Suppressor macrophage (primary cell): ENCODE measurements around the gene STX4.
"Not testable (repeated sequence)": the region's sequence is repeated elsewhere in the genome, so short reads cannot be mapped to it uniquely, and the experiment has no call there.

Experiments used
- DNase-seq, 4 experiments: peaks; one replicate each; pipeline ENCODE4 v3.0.0-alpha.2; 2020 to 2022

Gene STX4

GRCh38 chr16:30998852-30999761 lies 34.3 kb upstream of the STX4 start:
- no peak for DNase-seq

GRCh38 chr16:31000671-31001382 lies 32.5 kb upstream of the STX4 start:
- peak in 2 of 4 experiments; percentile 43 to 49 for DNase-seq

- DNase-seq: no peak
Observed at GRCh38 chr16:31001507-31002249, 31.7 kb upstream of the STX4 start.

GRCh38 chr16:31002250-31002700 lies 31.1 kb upstream of the STX4 start:
- DNase-seq: no peak

GRCh38 chr16:31002862-31003341 lies 30.5 kb upstream of the STX4 start:
- DNase-seq: no peak

GRCh38 chr16:31003744-31004143 lies 29.6 kb upstream of the STX4 start:
- DNase-seq: no peak

- no peak for DNase-seq
Observed at GRCh38 chr16:31004658-31005057, 28.7 kb upstream of the STX4 start.

- DNase-seq: peak; percentile 54 to 79 (median 76)
Observed at GRCh38 chr16:31005350-31006085, 27.8 kb upstream of the STX4 start.

- DNase-seq: no peak
Observed at GRCh38 chr16:31006086-31006385, 27.3 kb upstream of the STX4 start.

- DNase-seq: no peak
Observed at GRCh38 chr16:31006589-31006988, 26.8 kb upstream of the STX4 start.

- DNase-seq: no peak
Observed at GRCh38 chr16:31007684-31008083, 25.7 kb upstream of the STX4 start.

GRCh38 chr16:31008149-31008548 lies 25.2 kb upstream of the STX4 start:
- no peak for DNase-seq

GRCh38 chr16:31008551-31008950 lies 24.8 kb upstream of the STX4 start:
- no peak for DNase-seq

GRCh38 chr16:31009120-31009519 lies 24.2 kb upstream of the STX4 start:
- DNase-seq: peak in 1 of 4 experiments; percentile 39

- DNase-seq: no peak
Observed at GRCh38 chr16:31009894-31010584, 23.3 kb upstream of the STX4 start.

- no peak for DNase-seq
Observed at GRCh38 chr16:31010585-31011325, 22.6 kb upstream of the STX4 start, which contains the start of gene STX1B. Gene STX1B (minus strand): TSS chr16:31010638. CDS start chr16:31010396, 242 bp downstream.

GRCh38 chr16:31011815-31012214 lies 21.5 kb upstream of the STX4 start:
- not testable (repeated sequence) for DNase-seq

GRCh38 chr16:31013292-31013691 lies 20.1 kb upstream of the STX4 start:
- not testable (repeated sequence) for DNase-seq

GRCh38 chr16:31016018-31016417 lies 17.3 kb upstream of the STX4 start:
- DNase-seq: no peak

GRCh38 chr16:31017756-31018155 lies 15.6 kb upstream of the STX4 start:
- DNase-seq: not testable (repeated sequence)

GRCh38 chr16:31020536-31020935 lies 12.8 kb upstream of the STX4 start:
- DNase-seq: no peak
